Measurements from ENCODE around the gene ANKS6.

Gene ANKS6

GRCh38 chr9:98740226-98740881 is 56.0 kb downstream of the ANKS6 start:
- Mint-ChIP-seq H3K27ac (no peak overlapping the region), H3K36me3 (ENCODE audit: low read depth) (peaks cover 69% of the 10 kb centered on the region), H3K4me1 (no peaks in the 10 kb centered on the region), H3K27me3 (ENCODE audit: low read depth) (no peaks in the 10 kb centered on the region), H3K4me3 (no peak overlapping the region), H3K9me3 (peaks cover 11% of the 10 kb centered on the region)
- no peak for TF ChIP-seq CTCF (IDR thresholded peaks at IDR 0.05; ENCODE audit: unreplicated experiment in 3 of 3)

GRCh38 chr9:98738741-98739140 is 57.6 kb downstream of the ANKS6 start:
- Mint-ChIP-seq H3K4me1 (no peaks in the 10 kb centered on the region), H3K36me3 (ENCODE audit: low read depth) (peaks cover 64% of the 10 kb centered on the region), H3K27ac (no peak overlapping the region), H3K4me3 (no peak overlapping the region), H3K9me3 (peaks cover 11% of the 10 kb centered on the region), H3K27me3 (ENCODE audit: low read depth) (no peaks in the 10 kb centered on the region)
- no peak for TF ChIP-seq CTCF (IDR thresholded peaks at IDR 0.05; ENCODE audit: unreplicated experiment in 3 of 3)

- no peak overlapping the region for H3K4me3 Mint-ChIP-seq
- TF ChIP-seq CTCF (IDR thresholded peaks at IDR 0.05; ENCODE audit: unreplicated experiment in 3 of 3), result no peak
- H3K4me1 Mint-ChIP-seq, result peaks cover 5% of the 10 kb centered on the region
- peak overlapping the region in 1 of 3 experiments; percentile 88 for H3K27ac Mint-ChIP-seq
- H3K36me3 Mint-ChIP-seq (ENCODE audit: low read depth), result peaks cover 60% of the 10 kb centered on the region
- H3K9me3 Mint-ChIP-seq, result peaks cover 11% of the 10 kb centered on the region
- no peaks in the 10 kb centered on the region for H3K27me3 Mint-ChIP-seq (ENCODE audit: low read depth)
Observed at GRCh38 chr9:98736226-98736625, 60.1 kb downstream of the ANKS6 start.

GRCh38 chr9:98732801-98733200 is 63.6 kb downstream of the ANKS6 start:
- no peak overlapping the region for H3K4me3 Mint-ChIP-seq
- no peak for TF ChIP-seq CTCF (IDR thresholded peaks at IDR 0.05; ENCODE audit: unreplicated experiment in 3 of 3)
- peaks cover 8% of the 10 kb centered on the region for H3K27me3 Mint-ChIP-seq (ENCODE audit: low read depth)
- H3K27ac Mint-ChIP-seq, result no peak overlapping the region
- H3K36me3 Mint-ChIP-seq (ENCODE audit: low read depth), result peaks cover 35% of the 10 kb centered on the region
- no peaks in the 10 kb centered on the region for H3K9me3 Mint-ChIP-seq
- H3K4me1 Mint-ChIP-seq, result peaks cover 11% of the 10 kb centered on the region

DNA sequence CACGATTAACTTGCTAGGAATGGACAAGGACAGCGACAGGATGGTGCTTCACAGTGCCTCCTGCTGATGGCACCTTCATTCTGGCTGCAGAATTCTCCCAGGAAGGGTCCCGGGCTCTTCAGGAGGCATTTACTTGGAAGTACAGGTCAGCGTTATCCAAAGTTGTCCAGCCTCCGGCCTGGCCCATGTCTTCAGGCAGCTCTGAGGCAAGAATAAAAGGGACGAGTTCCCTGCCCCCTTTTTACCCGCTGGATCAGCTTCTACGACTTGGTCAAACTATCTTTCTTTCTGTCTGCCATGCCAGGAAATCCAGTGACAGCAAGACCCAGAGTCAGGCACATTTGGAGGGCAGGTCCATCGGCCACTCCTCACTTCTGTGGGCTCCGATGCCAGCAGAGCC is 64.3 kb downstream of the ANKS6 start:
- TF ChIP-seq CTCF (IDR thresholded peaks at IDR 0.05; ENCODE audit: unreplicated experiment in 3 of 3), result no peak
- Mint-ChIP-seq H3K27me3 (ENCODE audit: low read depth) (peaks cover 8% of the 10 kb centered on the region), H3K36me3 (ENCODE audit: low read depth) (peaks cover 28% of the 10 kb centered on the region), H3K4me1 (peaks cover 11% of the 10 kb centered on the region), H3K9me3 (no peaks in the 10 kb centered on the region), H3K27ac (no peak overlapping the region), H3K4me3 (no peak overlapping the region)

- Mint-ChIP-seq H3K4me3 (no peak overlapping the region), H3K27ac (peak overlapping the region; percentile 2 to 24 (median 15)), H3K36me3 (ENCODE audit: low read depth) (peaks cover 18% of the 10 kb centered on the region), H3K9me3 (no peaks in the 10 kb centered on the region), H3K27me3 (ENCODE audit: low read depth) (peaks cover 19% of the 10 kb centered on the region), H3K4me1 (peaks cover 11% of the 10 kb centered on the region)
- TF ChIP-seq CTCF (IDR thresholded peaks at IDR 0.05; ENCODE audit: unreplicated experiment in 3 of 3), result no peak
Observed at GRCh38 chr9:98730871-98731270, 65.5 kb downstream of the ANKS6 start.
